K562 (cell line): ENCODE results near the gene PDE9A.

Source experiments
- CTCF ChIP-seq, 3 experiments: IDR thresholded peaks in 2 of 3; conservative IDR thresholded peaks in 1 of 3; 2 replicates each; pipeline ENCODE4 v1.5.1; 2011 to 2012; ENCODE audit warnings: low read length in 3 of 3, mild to moderate bottlenecking in 3 of 3, control low read depth in 2 of 3, improper control_type of control experiment in 1 of 3, inconsistent platforms in 1 of 3, low read depth in 1 of 3, mixed read lengths in 1 of 3, moderate library complexity in 1 of 3; ENCODE audit not compliant: insufficient read depth in 2 of 3
- NFIC ChIP-seq: fragments of 450-650 bp; IDR thresholded peaks from 2 replicates; pipeline ENCODE4 v1.6.1; 2017; ENCODE audit warnings: mild to moderate bottlenecking, inconsistent platforms
- POLR2A ChIP-seq: fragments of 450-650 bp; conservative IDR thresholded peaks from 2 replicates; pipeline ENCODE4 v1.6.1; 2016
- TAF1 ChIP-seq: IDR thresholded peaks from 2 replicates; pipeline ENCODE4 v1.6.1; 2011; ENCODE audit warnings: mild to moderate bottlenecking, low read length, moderate library complexity; ENCODE audit not compliant: insufficient read depth, control insufficient read depth, severe bottlenecking; ENCODE audit errors: extremely low read depth
- TRIM25 ChIP-seq: fragments of 450-650 bp; IDR thresholded peaks from 2 replicates; pipeline ENCODE4 v1.7.0; 2016; ENCODE audit warnings: borderline replicate concordance
- U2AF1 ChIP-seq: fragments of 200-400 bp; formaldehyde crosslinking; optimal IDR thresholded peaks from 2 replicates; pipeline ENCODE3; 2017; ENCODE audit warnings: mild to moderate bottlenecking, low read depth, low read length, moderate library complexity
- USF2 ChIP-seq: sonication (generic); formaldehyde crosslinking; IDR thresholded peaks from 2 replicates; pipeline ENCODE4 v1.5.0; 2020; ENCODE audit warnings: missing genetic modification reagents
- YY1 ChIP-seq, 3 experiments: IDR thresholded peaks; 2 replicates each; pipeline ENCODE4 v1.6.1; 2011; ENCODE audit warnings: low read length in 2 of 3, mild to moderate bottlenecking in 2 of 3, moderate library complexity in 2 of 3, borderline replicate concordance in 1 of 3, control low read depth in 1 of 3, low read depth in 1 of 3; ENCODE audit not compliant: insufficient read depth in 3 of 3, insufficient replicate concordance in 2 of 3, control insufficient read depth in 1 of 3, insufficient read length in 1 of 3; ENCODE audit errors: extremely low read depth in 1 of 3
- ZC3H8 ChIP-seq: fragments of 450-650 bp; IDR thresholded peaks from 2 replicates; pipeline ENCODE4 v1.6.1; 2017
- ZHX1 ChIP-seq: fragments of 150-350 bp; conservative IDR thresholded peaks from 2 replicates; pipeline ENCODE4 v1.6.1; 2014; ENCODE audit warnings: low read length
- ZNF175 ChIP-seq: fragments of 200-800 bp; sonication (Bioruptor generic); IDR thresholded peaks from 2 replicates; pipeline ENCODE4 v1.6.1; 2016; ENCODE audit warnings: low read depth, mild to moderate bottlenecking, missing genetic modification characterization, missing compliant biosample characterization
- ZNF740 ChIP-seq, 3 experiments: fragments of 200-800 bp in 1 of 3; sonication (Bioruptor generic) in 1 of 3; sonication (generic) in 1 of 3; formaldehyde crosslinking in 1 of 3; IDR thresholded peaks; 2 replicates each; pipeline versions ENCODE4 v1.6.1 to v1.8.0; 2016 to 2022; ENCODE audit warnings: mild to moderate bottlenecking in 2 of 3, missing compliant biosample characterization in 2 of 3, missing genetic modification characterization in 2 of 3, missing genetic modification reagents in 1 of 3

- TF ChIP-seq TAF1 (no peak), ZHX1 (no peak), USF2 (CRISPR knock-in tag) (no peak), POLR2A (no peak), CTCF (IDR thresholded peaks at IDR 0.05 in 2 of 3, conservative IDR thresholded peaks at IDR 0.05 in 1 of 3; ENCODE audit: insufficient read depth in 2 of 3, low read depth in 1 of 3, low read length in 3 of 3) (0 out of 6 replicates have a peak, but pooled peaks of 1 of the 3 experiments have one; percentile 11), U2AF1 (no peak), ZC3H8 (no peak), ZNF740 (CRISPR knock-in tag; IDR thresholded peaks at IDR 0.05) (no peak), ZNF740 (tag; IDR thresholded peaks at IDR 0.05) (no peak), YY1 (IDR thresholded peaks at IDR 0.05; ENCODE audit: borderline replicate concordance in 1 of 3, control insufficient read depth in 1 of 3, extremely low read depth in 1 of 3, insufficient read depth in 3 of 3, insufficient read length in 1 of 3, insufficient replicate concordance in 2 of 3, low read depth in 1 of 3, low read length in 2 of 3) (no peak), NFIC (no peak), ZNF175 (CRISPR knock-in tag) (no peak), TRIM25 (no peak)
These were observed 127.9 kb downstream of the PDE9A start for GRCh38 chr21:42781150-42781970.
